ENCODE measurements around the gene CAP1.

DNA sequence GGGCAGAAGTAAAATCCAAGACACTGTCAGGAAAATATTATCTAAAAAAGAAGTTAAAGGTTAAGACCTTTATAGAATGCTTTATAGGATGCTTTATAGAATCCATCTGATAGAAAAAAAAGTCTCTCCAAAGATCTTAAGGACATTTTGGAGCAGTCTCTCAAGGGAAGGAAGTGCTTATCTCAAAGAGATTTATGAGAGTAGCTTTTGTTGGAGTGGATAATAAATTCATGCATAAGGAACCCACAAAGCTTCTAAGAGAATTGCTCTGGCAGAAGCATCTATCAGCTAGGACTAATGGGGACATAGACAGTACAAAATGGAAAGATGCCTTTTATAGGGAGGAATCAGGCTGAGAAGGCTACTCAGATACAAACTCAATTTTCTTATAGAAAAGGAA is 12.9 kb upstream of the CAP1 start:
- TF ChIP-seq EZH2 (IDR thresholded peaks at IDR 0.05; ENCODE audit: borderline replicate concordance, low read length): no peak
- TF ChIP-seq, protein P1, sequence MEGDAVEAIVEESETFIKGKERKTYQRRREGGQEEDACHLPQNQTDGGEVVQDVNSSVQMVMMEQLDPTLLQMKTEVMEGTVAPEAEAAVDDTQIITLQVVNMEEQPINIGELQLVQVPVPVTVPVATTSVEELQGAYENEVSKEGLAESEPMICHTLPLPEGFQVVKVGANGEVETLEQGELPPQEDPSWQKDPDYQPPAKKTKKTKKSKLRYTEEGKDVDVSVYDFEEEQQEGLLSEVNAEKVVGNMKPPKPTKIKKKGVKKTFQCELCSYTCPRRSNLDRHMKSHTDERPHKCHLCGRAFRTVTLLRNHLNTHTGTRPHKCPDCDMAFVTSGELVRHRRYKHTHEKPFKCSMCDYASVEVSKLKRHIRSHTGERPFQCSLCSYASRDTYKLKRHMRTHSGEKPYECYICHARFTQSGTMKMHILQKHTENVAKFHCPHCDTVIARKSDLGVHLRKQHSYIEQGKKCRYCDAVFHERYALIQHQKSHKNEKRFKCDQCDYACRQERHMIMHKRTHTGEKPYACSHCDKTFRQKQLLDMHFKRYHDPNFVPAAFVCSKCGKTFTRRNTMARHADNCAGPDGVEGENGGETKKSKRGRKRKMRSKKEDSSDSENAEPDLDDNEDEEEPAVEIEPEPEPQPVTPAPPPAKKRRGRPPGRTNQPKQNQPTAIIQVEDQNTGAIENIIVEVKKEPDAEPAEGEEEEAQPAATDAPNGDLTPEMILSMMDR (IDR thresholded peaks at IDR 0.05; ENCODE audit: low read length): no peak
